SJSA1 (cell line): ENCODE results near the gene C1orf141. TPM values are rescaled to one million over a fixed set of nuclear protein-coding genes. Genes with fewer than 3 reads are reported as not detected.

Experiments used
- DNase-seq, 2 experiments: peaks; one replicate each; pipeline ENCODE4 v3.0.0-alpha.2; 2015 to 2020; ENCODE audit warnings: low spot score in 2 of 2, low read depth in 1 of 2
- H3K27ac ChIP-seq: fragments of 250-450 bp; sonication (Bioruptor Pico); 2 replicates; pipeline ENCODE4 v1.5.1; 2020; ENCODE audit warnings: mild to moderate bottlenecking, moderate library complexity
- H3K27me3 ChIP-seq: fragments of 250-450 bp; sonication (Bioruptor Pico); replicated peaks from 2 replicates; pipeline ENCODE4 v1.5.1; 2020; ENCODE audit warnings: mild to moderate bottlenecking, moderate library complexity
- H3K36me3 ChIP-seq: fragments of 250-450 bp; sonication (Bioruptor Pico); 2 replicates; pipeline ENCODE4 v1.5.1; 2020; ENCODE audit warnings: mild to moderate bottlenecking
- H3K4me1 ChIP-seq: fragments of 250-450 bp; sonication (Bioruptor Pico); replicated peaks from 2 replicates; pipeline ENCODE4 v1.6.1; 2021; ENCODE audit warnings: mild to moderate bottlenecking
- H3K4me3 ChIP-seq: fragments of 250-450 bp; sonication (Bioruptor Pico); 2 replicates; pipeline ENCODE4 v1.5.1; 2020; ENCODE audit warnings: mild to moderate bottlenecking
- H3K9me3 ChIP-seq: fragments of 250-450 bp; sonication (Bioruptor Pico); replicated peaks from 2 replicates; pipeline ENCODE4 v1.5.1; 2020; ENCODE audit warnings: mild to moderate bottlenecking
- total RNA-seq: library from RNA; depleted of rRNA; stranded (reverse); fragments of >200 nt; shearing (Covaris generic); gene quantifications from 2 replicates; pipeline ENCODE4 v1.2.3, GENCODE V29; 2014; rRNA removed

C1orf141 gene
- not detected in 2 replicates for total RNA-seq

DNA sequence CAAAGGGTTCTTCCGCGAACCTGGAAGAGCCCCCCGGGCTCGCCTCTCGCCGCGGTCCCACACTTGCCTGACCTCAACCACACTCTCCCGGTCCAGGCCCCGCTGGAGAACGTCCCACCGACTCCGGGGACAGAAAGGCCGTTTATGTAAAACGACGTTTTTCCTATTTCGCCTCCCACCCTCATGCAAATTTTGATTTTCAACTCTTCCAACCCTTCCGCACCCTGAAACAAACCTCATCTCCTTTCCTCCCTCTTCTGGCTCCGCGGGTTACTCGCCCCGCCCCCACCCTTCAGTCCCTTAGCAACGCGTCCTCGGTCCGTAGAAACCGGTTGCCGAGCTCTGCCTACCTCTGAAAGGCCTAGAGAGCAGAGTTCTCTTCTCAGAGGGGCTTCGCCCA, at the start of gene C1orf141:
Gene C1orf141, minus strand, starts transcription at position 276 of the 400 bp plus-strand sequence. CDS start 7,730 bp downstream, outside the sequence.
- Histone ChIP-seq H3K27ac (no peak within 1 kb of the TSS), H3K4me1 (no peaks in the 10 kb centered on the region), H3K9me3 (no peaks in the 10 kb centered on the region), H3K36me3 (no peaks in the 10 kb centered on the region), H3K4me3 (no peak within 1 kb of the TSS), H3K27me3 (no peaks in the 10 kb centered on the region)
- DNase-seq, result no peak

DNA sequence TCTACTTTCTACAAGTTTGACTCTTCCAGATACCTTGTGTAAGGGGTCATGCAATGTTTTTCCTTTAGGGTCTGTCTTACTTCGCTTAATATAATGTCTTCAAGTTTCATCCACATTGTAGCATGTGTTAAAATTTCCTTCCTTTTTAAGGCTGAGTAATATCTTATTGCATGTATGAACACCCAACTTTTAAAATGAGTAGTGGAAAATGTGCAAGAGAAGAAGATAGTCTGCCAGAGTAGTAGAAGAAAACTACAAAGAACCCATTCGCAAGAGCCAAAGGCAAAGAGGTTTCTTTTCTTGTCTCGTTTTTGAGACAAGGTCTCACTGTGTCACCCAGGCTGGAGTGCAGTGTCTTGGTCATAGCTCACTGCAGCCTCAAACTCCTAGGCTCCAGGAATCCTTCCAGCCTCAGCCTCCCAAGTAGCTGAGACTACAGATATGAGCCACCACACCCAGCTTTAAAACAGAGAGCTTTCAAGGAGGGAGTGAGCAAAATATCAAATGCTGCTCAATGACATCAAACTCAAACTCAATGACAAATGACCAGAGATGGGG, 40.8 kb upstream of the C1orf141 start:
- Histone ChIP-seq H3K27ac (no peak overlapping the region), H3K4me3 (no peak overlapping the region), H3K27me3 (0 out of 2 replicates have a peak, but pooled peaks cover 4% of the 10 kb centered on the region), H3K9me3 (no peaks in the 10 kb centered on the region), H3K4me1 (no peaks in the 10 kb centered on the region), H3K36me3 (no peaks in the 10 kb centered on the region)
- no peak for DNase-seq

DNA sequence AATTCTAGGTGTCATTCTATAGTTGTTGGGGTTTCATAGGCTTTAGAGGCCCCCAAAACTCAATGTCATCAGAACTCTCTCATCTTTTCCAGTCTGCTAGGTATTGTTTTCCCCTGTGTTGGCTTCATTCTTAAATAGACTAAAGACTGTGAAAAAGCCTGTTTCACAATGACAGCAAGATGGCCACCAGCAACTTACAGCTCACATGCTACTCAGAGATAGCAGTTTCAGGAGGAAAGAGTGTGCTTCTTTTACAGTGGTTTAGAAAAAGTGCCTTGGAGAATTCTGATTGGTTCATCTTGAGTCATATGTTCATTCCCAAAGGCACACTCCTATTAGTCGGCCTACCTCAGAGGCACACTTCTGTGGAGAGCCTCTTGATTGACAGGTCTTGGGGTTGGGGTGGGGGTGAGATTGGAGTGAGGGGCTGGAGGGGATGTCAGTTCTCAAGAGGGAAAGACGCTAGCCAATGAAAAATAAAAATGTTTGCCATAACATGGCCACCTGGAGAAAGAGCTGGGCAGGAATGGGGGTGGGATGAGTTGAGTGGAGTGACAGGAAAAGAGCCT, 40.0 kb upstream of the C1orf141 start:
- H3K27me3 ChIP-seq, result 0 out of 2 replicates have a peak, but pooled peaks cover 4% of the 10 kb centered on the region
- no peak overlapping the region for H3K4me3 ChIP-seq
- no peaks in the 10 kb centered on the region for H3K4me1 ChIP-seq
- H3K36me3 ChIP-seq, result no peaks in the 10 kb centered on the region
- H3K9me3 ChIP-seq, result no peaks in the 10 kb centered on the region
- DNase-seq, result no peak
- H3K27ac ChIP-seq, result no peak overlapping the region

DNA sequence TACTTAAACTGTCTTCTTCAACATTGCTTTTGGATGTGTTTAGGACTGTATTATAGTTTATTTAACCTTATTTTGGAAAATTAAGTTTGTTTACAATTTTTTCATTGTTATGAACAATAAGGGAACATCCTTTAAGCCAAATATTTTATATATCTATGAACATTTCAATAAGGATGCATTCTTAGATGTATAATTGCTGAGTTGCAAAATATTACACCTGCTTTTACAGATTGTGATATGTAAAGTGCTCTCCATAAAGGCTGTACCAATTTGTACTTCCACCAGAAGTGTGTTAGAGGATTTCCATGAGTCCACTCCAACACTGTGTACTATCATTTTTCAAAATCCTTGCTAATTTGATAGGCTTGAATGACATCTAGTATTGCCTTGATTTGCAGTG, 39.2 kb upstream of the C1orf141 start:
- no peaks in the 10 kb centered on the region for H3K9me3 ChIP-seq
- H3K4me1 ChIP-seq, result no peaks in the 10 kb centered on the region
- 0 out of 2 replicates have a peak, but pooled peaks cover 4% of the 10 kb centered on the region for H3K27me3 ChIP-seq
- no peak for DNase-seq
- H3K36me3 ChIP-seq, result no peaks in the 10 kb centered on the region
- no peak overlapping the region for H3K4me3 ChIP-seq
- no peak overlapping the region for H3K27ac ChIP-seq

DNA sequence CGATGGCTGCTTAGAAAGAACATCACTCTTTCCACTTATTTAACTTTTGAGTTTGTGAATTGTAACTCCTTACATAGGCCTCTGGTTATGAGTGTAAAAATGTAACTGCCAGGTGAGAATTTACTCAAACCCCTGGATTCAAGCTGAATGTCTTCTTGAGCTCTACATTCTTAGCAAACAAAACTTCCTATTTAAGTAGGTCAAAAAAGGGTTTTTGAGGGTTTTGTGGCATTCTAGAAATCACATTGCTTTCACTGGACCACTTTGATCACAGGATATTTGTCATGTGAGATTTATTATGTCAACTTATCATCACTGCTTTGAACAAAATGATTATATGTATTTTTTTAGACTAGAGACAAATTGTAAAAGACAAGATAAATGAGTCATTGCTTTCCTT, 37.2 kb upstream of the C1orf141 start:
- no peak for DNase-seq
- H3K9me3 ChIP-seq, result no peaks in the 10 kb centered on the region

DNA sequence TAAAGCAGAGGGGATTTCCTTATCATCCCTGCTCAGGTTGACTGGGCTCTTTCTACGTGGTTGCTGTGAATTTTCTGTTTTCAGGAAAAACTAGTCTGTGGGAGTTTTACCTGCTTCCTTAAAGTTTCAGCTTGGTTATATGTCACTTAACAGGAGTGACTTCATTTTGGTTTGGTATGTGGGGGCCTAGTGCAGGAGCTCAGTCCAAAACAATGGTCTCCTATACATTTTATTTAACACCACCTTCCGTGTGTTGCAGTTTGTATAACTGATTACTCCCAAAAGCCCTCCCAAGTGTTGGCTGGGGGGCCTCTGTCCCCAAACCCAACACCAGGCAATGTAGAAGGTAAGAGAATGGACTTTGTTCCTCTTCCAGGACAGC, 36.8 kb upstream of the C1orf141 start:
- DNase-seq, result no peak
- Histone ChIP-seq H3K27me3 (0 out of 2 replicates have a peak, but pooled peaks cover 4% of the 10 kb centered on the region), H3K27ac (no peak overlapping the region)

More for the DNA sequence above, 37.2 kb upstream of the C1orf141 start:
- Histone ChIP-seq H3K27ac (no peak overlapping the region), H3K36me3 (no peaks in the 10 kb centered on the region), H3K4me1 (no peaks in the 10 kb centered on the region), H3K27me3 (0 out of 2 replicates have a peak, but pooled peaks cover 4% of the 10 kb centered on the region), H3K4me3 (no peak overlapping the region)

DNA sequence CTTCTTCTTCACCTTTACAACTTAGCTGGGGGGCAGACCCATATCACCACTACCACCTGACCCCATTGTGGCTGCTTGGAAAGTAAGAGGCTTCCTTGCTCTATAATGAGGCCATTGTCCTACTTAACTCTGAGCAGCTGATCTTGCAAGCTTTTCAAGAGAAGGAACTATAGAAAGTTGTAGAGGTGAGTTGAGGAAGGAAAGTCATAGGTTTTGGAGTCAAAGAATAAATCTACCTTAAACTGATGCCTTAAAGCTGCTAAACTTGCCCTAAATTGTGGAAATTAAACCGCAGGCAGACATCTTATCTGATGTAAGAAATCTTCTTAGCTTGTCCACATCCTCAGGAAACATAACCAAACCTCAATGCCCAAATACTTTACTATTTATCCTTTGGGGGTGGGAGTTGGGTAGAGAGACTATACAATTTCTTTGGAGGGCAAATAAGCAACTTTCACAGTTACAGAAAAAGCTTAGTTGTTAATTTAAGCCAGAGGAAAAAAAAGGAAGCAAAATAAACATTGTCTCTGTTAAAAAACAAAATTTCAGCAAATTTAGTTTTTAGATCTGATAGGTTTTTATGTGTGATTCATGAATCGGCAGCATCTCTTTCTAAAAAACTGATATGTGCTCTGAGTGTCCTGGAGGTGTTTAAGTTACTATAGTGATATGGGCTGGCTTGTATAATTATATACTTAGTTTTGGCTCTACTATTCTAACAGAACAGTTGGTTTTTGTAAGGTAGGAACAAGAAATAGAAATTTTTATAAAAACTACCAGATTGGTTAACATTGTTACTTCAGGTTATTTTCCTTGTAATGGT, 36.2 kb upstream of the C1orf141 start:
- Histone ChIP-seq H3K27me3 (0 out of 2 replicates have a peak, but pooled peaks cover 4% of the 10 kb centered on the region), H3K36me3 (no peaks in the 10 kb centered on the region), H3K4me3 (no peak overlapping the region), H3K9me3 (no peaks in the 10 kb centered on the region), H3K27ac (no peak overlapping the region), H3K4me1 (no peaks in the 10 kb centered on the region)
- DNase-seq, result no peak

More for the DNA sequence above, 36.8 kb upstream of the C1orf141 start:
- Histone ChIP-seq H3K4me3 (no peak overlapping the region), H3K36me3 (no peaks in the 10 kb centered on the region), H3K9me3 (no peaks in the 10 kb centered on the region), H3K4me1 (no peaks in the 10 kb centered on the region)

DNA sequence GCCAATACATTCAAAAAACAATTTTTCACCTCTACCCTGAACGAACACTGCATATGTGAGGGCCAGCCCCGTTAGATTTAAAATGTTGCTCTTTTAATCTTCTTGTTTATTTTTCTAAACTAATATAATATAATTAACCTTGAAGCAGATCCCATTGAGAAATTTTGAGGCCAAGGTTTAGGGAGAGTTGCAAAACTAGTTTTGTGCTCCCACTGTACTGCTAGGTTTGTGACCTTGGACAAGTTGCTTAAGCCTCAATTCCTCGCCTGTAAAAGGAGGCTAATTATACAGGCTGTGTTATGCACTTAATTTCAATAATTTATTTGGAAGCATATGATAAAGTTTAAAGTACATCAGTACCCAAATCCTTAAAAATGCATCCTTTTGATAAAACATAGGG, 35.2 kb upstream of the C1orf141 start:
- H3K36me3 ChIP-seq, result no peaks in the 10 kb centered on the region
- H3K9me3 ChIP-seq, result no peaks in the 10 kb centered on the region
- no peak overlapping the region for H3K4me3 ChIP-seq
- no peaks in the 10 kb centered on the region for H3K4me1 ChIP-seq
- 0 out of 2 replicates have a peak, but pooled peaks cover 4% of the 10 kb centered on the region for H3K27me3 ChIP-seq
- no peak overlapping the region for H3K27ac ChIP-seq
- DNase-seq, result no peak

DNA sequence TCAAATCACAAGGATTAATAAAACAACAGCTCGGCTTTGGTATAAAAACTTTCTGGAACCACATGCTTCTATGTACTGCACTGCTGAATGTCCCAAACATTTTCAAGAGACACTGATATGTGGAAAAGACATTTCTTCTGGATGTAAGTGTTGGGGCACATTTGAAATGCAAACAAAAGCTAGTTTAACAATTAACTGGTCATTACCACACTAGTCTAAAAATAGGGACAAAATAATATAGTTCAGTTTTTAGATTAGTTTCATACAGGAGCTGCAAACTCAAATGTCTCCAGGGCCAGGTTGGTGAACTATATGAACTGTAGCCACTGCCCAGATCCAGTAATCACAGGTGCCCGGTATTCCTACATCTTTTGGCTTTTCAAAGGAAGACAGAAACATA, 34.7 kb upstream of the C1orf141 start:
- H3K27ac ChIP-seq, result no peak overlapping the region
- H3K9me3 ChIP-seq, result no peaks in the 10 kb centered on the region
- H3K27me3 ChIP-seq, result 0 out of 2 replicates have a peak, but pooled peaks cover 4% of the 10 kb centered on the region
- no peak overlapping the region for H3K4me3 ChIP-seq
- no peaks in the 10 kb centered on the region for H3K4me1 ChIP-seq
- DNase-seq, result no peak
- H3K36me3 ChIP-seq, result no peaks in the 10 kb centered on the region

DNA sequence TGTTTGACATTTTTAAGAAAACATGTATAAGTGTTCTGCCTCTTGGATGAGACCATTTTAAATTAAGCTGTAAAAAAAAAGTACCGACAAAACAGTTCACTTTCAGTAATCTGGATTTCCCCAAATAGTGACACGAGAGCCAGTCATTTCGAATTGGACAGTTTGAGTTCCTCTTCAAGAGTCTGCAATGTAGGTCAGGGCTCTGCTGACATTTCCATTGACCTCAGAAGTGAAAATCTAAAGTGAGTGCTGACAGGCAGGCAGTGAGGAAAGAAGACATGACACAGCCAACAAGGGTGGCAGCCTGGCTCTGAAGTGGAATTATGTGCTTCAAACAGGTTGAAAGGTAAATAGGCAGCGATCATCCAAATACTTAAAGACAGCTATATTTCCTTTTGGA, 31.4 kb upstream of the C1orf141 start, which contains the start of gene IL23R:
Gene IL23R, plus strand, starts transcription at position 259 of the 400 bp plus-strand sequence. CDS start 1,667 bp downstream, outside the sequence.
- DNase-seq, result no peak
- Histone ChIP-seq H3K9me3 (no peaks in the 10 kb centered on the region), H3K4me3 (no peak within 1 kb of the TSS), H3K36me3 (no peaks in the 10 kb centered on the region), H3K4me1 (no peaks in the 10 kb centered on the region), H3K27me3 (0 out of 2 replicates have a peak, but pooled peaks cover 4% of the 10 kb centered on the region), H3K27ac (no peak within 1 kb of the TSS)

DNA sequence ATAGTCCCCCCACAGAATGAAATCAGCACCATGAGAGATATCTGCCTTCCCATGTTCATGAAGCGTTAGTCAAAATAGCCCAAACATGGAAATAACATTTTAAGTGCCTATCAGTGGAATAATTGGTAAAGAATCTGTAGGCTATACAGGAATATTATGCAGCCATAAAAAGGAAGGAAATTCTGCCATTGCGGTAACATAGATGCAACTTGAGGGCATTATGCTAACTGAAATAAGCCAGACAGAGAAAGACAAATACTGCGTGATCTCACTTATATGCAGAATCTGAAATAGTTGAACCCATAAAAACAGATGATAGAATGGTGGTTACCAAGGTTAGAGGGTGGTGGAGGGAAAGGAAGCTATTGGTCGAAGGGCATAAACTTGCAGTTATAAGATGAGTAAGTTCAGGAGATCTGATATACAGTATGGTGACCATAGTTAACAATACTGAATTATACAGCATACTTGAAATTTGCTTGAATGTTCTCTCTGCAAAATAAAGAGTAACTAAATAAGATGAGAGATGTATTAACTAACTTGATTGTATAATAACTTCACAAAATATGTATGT, 30.8 kb upstream of the C1orf141 start:
- H3K9me3 ChIP-seq, result no peaks in the 10 kb centered on the region
- no peak for DNase-seq
- no peak overlapping the region for H3K4me3 ChIP-seq
- no peaks in the 10 kb centered on the region for H3K4me1 ChIP-seq
- no peaks in the 10 kb centered on the region for H3K36me3 ChIP-seq
- no peak overlapping the region for H3K27ac ChIP-seq
- no peaks in the 10 kb centered on the region for H3K27me3 ChIP-seq

DNA sequence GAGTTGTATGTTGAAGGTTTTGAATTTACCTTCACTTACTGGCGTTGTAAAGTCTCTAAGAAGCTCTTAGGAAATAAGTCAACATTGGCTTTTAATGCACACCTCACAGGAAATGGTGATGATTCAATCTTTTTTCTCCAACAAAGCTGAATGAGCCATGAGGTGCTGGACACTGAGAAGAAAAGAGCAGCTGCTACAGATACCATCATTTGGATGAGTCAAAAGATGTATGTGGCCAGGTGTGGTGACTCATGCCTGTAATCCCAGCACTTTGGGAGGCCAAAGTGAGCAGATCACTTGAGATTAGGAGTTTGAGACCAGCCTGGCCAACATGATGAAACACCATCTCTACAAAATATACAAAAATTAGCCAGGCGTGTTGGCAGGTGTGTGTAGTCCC, 28.2 kb upstream of the C1orf141 start:
- Histone ChIP-seq H3K4me3 (no peak overlapping the region), H3K36me3 (no peaks in the 10 kb centered on the region), H3K27ac (no peak overlapping the region), H3K9me3 (no peaks in the 10 kb centered on the region), H3K4me1 (no peaks in the 10 kb centered on the region), H3K27me3 (no peaks in the 10 kb centered on the region)
- DNase-seq, result no peak

DNA sequence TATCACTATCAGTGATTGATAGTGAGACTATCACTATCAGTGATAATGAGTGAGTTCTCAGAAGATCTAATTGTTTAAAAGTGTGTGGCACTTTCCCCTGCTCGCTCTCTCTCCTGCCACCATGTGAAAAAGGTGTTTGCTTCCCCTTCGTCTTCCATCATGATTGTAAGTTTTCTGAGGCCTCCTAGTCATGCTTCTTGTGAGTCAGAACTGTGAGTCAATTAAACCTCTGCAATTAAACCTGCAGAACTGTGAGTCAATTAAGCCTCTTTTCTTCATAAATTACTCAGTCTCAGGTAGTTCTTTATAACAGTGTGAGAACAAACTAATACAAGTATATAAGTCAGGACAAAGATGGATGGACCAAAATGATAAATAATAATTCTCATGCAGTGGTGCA, 24.5 kb upstream of the C1orf141 start:
- no peaks in the 10 kb centered on the region for H3K4me1 ChIP-seq
- 0 out of 2 replicates have a peak, but pooled peaks cover 6% of the 10 kb centered on the region for H3K27me3 ChIP-seq
- no peak for DNase-seq
- H3K9me3 ChIP-seq, result no peaks in the 10 kb centered on the region
- H3K4me3 ChIP-seq, result no peak overlapping the region
- no peaks in the 10 kb centered on the region for H3K36me3 ChIP-seq
- H3K27ac ChIP-seq, result no peak overlapping the region
